Psoas muscle (tissue), 8 donors: Measurements from ENCODE around the gene CACNA1B. TPM values are rescaled to one million over a fixed set of nuclear protein-coding genes. Genes with fewer than 3 reads are reported as not detected.

ENCODE experiments used
- ATAC-seq, 4 donors: fragments of 200-7000 bp; cut with Tn5 transposase; one replicate each; pipeline ENCODE4 v1.9.1; 2020; ENCODE audit warnings: moderate library complexity in 3 of 4, mild to moderate bottlenecking in 2 of 4
- DNase-seq, 2 donors: peaks; one replicate each; pipeline ENCODE4 v3.0.0-alpha.2; 2020
- H3K27ac ChIP-seq: fragments of 200-600 bp; one replicate; pipeline ENCODE4 v1.8.0; 2022
- H3K27me3 ChIP-seq, 3 donors: fragments of 200-600 bp in 1 of 3; one replicate each; pipeline versions ENCODE4 v1.6.1 to v1.8.0; 2013 to 2022; ENCODE audit warnings: low read length in 2 of 3, mild to moderate bottlenecking in 2 of 3, moderate library complexity in 1 of 3; ENCODE audit not compliant: insufficient read depth in 3 of 3
- H3K36me3 ChIP-seq, 2 donors: fragments of 200-600 bp in 1 of 2; one replicate each; pipeline versions ENCODE4 v1.6.1 to v1.8.0; 2013 to 2022; ENCODE audit warnings: low read depth in 1 of 2, mild to moderate bottlenecking in 1 of 2, moderate library complexity in 1 of 2; ENCODE audit not compliant: insufficient read depth in 1 of 2
- H3K4me1 ChIP-seq: fragments of 200-600 bp; one replicate; pipeline ENCODE4 v1.8.0; 2022
- H3K4me3 ChIP-seq: fragments of 200-600 bp; one replicate; pipeline ENCODE4 v1.8.0; 2022; ENCODE audit warnings: mild to moderate bottlenecking
- H3K9me3 ChIP-seq: fragments of 200-600 bp; one replicate; pipeline ENCODE4 v1.8.0; 2022
- CTCF ChIP-seq: fragments of 200-600 bp; IDR thresholded peaks from one replicate; pipeline ENCODE4 v1.8.0; 2022; ENCODE audit warnings: antibody characterized with exemption
- WGBS, 3 donors: extraction: QIAGEN DNeasy Blood & Tissue Kit; methylation state at CpG; one replicate each; pipeline versions ENCODE4 v1.1.6 to v1.1.7; 2013; 5-methylcytosine and 5-hydroxymethylcytosine counted together
- intact Hi-C, 2 donors: fragments of 100-400 bp; cut with DNase I; formaldehyde crosslinking; loops; one replicate each; pipeline versions ENCODE4 v1.11.0 to v1.14.2; 2022
- polyA plus RNA-seq, 3 donors: library from polyadenylated mRNA; stranded (reverse); fragments of 200-250 nt; gene quantifications; one replicate each; pipeline ENCODE4 v1.2.3, GENCODE V29; 2013
- total RNA-seq, 4 donors: library from RNA; stranded (reverse); fragmentation: NEBNext Ultra II Directional in 2 of 4; extraction: Animal tissue kit (Norgen Biotek cat#: 25700) in 2 of 4; gene quantifications; one replicate each; pipeline versions ENCODE4 v1.2.1 to v1.2.4, GENCODE V29; 2021 to 2023
- donor health status: healthy with polysubstance abuse.
- donor health status: DM: no; HTN: no; CAD: no; lungs with moderate emphysema.
- donor health status: Bipolar disorder and iron deficiency.
- donor health status: healthy.
- donor health status: DM: yes; HTN: yes; CAD: no.
- donor health status: DM: no; HTN: no; CAD: no.
- donor health status: DM: no; HTN: no; CAD: no.
- donor health status: DM: yes; HTN: yes; CAD: no.

Gene CACNA1B
- total and polyA plus RNA-seq, 7 donors = 0.01 to 0.02 TPM; not detected in 5

DNA sequence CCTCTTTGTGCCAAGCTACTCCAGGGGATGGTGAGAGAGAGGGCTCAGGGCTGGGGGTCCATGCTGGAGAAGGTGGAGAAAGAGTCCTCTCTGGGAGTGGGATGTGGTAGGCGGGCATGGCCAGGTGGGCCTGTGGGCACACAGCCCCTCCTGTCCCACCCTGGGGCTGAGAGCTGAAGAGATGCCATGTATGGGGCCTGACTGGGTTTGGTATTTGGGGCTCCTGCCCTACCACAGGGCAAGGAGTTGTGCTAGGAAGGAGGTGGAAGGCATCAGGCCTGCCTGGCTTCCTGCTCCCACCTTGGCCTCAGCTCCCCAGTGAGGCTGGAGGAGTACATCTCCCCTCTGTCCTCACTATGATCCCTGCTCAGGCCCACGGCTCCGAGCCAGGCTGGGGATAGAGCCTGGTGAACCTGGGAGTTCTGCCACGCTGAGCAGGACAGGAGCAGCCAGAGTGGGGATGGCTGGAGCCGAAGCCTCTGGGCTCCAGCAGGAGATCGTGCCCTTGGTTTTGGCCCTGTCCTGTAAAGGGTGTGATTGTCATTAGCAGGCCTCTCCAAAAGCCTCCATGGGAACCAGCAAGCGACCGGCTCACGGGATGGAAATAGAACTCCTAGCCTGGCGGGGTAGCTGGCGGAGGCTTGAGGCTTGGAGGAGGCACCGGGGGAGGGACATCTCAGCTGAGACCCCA lies 75.5 kb downstream of the CACNA1B start:
- no peak overlapping the region for H3K4me3 ChIP-seq
- H3K9me3 ChIP-seq = no peaks in the 10 kb centered on the region
- peaks cover 0 to 5% (median 0%) of the 10 kb centered on the region in 3 donors for H3K27me3 ChIP-seq
- no peak for DNase-seq
- TF ChIP-seq CTCF = no peak
- H3K27ac ChIP-seq = no peak overlapping the region
- H3K4me1 ChIP-seq = no peaks in the 10 kb centered on the region
- 72 to 77% (median 75%) methylated on average over 12 of the region's 12 CpGs for WGBS, 3 donors
- intact Hi-C loops = no loop called here
- no peak for ATAC-seq
- H3K36me3 ChIP-seq = no peaks in the 10 kb centered on the region

GRCh38 chr9:137953683-137954438 lies 76.3 kb downstream of the CACNA1B start:
- 72 to 80% (median 72%) methylated on average over 10 of the region's 10 CpGs for WGBS, 3 donors
- no peak for TF ChIP-seq CTCF
- DNase-seq = no peak
- intact Hi-C loops = no loop called here
- Histone ChIP-seq H3K4me3 (no peak overlapping the region), H3K27ac (no peak overlapping the region), H3K36me3 (no peaks in the 10 kb centered on the region), H3K9me3 (no peaks in the 10 kb centered on the region), H3K27me3 (peaks cover 0 to 5% (median 0%) of the 10 kb centered on the region in 3 donors), H3K4me1 (no peaks in the 10 kb centered on the region)
- no peak for ATAC-seq

GRCh38 chr9:137955224-137955570 lies 77.6 kb downstream of the CACNA1B start:
- no peak for DNase-seq
- Histone ChIP-seq H3K27me3 (peaks cover 0 to 3% (median 0%) of the 10 kb centered on the region in 3 donors), H3K36me3 (no peaks in the 10 kb centered on the region), H3K27ac (no peak overlapping the region), H3K9me3 (no peaks in the 10 kb centered on the region), H3K4me3 (no peak overlapping the region), H3K4me1 (no peaks in the 10 kb centered on the region)
- ATAC-seq = no peak
- intact Hi-C loops = no loop called here
- WGBS, 3 donors = 58 to 60% (median 59%) methylated on average over 5 of the region's 5 CpGs
- no peak for TF ChIP-seq CTCF

DNA sequence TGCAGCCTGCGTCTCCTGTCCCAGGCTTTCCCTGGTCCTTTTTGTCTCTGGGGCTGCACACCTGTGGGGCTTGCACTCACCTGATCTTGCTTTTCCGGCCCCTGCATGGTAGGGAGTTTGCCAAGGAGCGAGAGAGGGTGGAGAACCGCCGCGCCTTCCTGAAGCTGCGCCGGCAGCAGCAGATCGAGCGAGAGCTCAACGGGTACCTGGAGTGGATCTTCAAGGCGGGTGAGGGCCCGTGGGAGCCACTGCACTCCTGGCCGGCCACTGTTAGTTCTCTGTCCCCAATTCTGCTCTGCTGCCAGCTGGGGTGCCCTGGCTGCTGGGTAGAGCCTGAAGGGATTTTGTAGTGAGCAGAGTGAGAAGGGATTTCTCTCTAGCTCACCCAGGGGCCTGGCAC lies 78.0 kb downstream of the CACNA1B start:
- H3K9me3 ChIP-seq = no peaks in the 10 kb centered on the region
- H3K27ac ChIP-seq = no peak overlapping the region
- peaks cover 0 to 3% (median 0%) of the 10 kb centered on the region in 3 donors for H3K27me3 ChIP-seq
- intact Hi-C loops = no loop called here
- TF ChIP-seq CTCF = no peak
- H3K4me1 ChIP-seq = no peaks in the 10 kb centered on the region
- no peak for ATAC-seq
- WGBS, 3 donors = 91 to 94% (median 92%) methylated on average over 14 of the region's 14 CpGs
- no peak for DNase-seq
- no peaks in the 10 kb centered on the region for H3K36me3 ChIP-seq
- no peak overlapping the region for H3K4me3 ChIP-seq
